Activated CD8-positive, alpha-beta memory T cell treated with anti-CD3 and anti-CD28 coated beads for 4 hours (primary cell): ENCODE measurements around the gene CLK1.
A peak's percentile ranks its signal among the peaks of the same experiment; 100 is the strongest.
"Not testable (repeated sequence)": the region's sequence is repeated elsewhere in the genome, so short reads cannot be mapped to it uniquely, and the experiment has no call there.

ENCODE experiments used
- DNase-seq, 2 donors: peaks; one replicate each; pipeline ENCODE4 v3.0.0-alpha.2; 2020; ENCODE audit warnings: low read depth in 2 of 2

The CLK1 gene

DNA sequence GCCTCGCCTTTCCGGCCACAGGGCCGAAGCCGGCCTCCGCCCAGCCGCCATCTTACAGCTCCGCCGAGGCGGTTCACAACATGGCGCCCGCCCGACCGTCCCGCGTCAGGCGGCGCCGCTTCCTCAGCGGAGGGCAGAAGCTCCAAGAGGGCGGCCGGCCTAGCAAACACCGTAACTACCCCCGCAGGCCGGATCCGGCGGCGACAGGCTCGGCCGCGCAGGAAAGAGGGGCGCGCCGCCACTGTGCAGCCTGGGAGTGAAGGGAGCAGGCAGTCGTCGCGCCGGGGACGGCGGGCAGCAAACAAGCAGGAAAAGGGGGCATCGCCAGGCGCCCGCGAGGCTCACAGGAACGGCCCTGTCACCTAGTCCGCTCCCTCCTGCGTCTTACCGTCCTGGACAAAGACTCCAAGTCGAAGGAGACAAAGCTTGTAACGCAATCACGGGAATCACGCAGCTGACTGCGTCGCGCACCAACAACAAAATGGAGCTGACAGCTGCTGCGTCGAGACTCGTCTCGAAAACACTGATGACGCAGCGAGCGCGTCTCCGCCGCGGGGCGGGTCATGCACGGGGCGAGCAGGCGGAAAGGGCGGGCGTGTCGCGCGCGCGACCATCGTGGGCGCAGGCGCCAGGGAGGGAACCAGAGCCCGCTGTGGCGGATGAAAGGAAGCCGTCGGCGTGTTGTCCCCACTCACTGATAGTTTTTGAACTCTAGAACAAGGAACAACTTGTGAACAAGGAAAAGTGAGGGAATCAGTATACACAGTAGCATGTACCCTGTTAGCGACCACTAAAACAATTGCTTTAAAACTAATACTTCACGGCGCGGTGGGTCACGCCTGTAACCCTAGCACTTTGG lies at the start of gene CLK1:
Gene CLK1, minus strand, starts transcription at position 483 of the 859 bp plus-strand sequence. CDS start 2,796 bp downstream, outside the sequence.
- peak; percentile 94 to 96 for DNase-seq

DNA sequence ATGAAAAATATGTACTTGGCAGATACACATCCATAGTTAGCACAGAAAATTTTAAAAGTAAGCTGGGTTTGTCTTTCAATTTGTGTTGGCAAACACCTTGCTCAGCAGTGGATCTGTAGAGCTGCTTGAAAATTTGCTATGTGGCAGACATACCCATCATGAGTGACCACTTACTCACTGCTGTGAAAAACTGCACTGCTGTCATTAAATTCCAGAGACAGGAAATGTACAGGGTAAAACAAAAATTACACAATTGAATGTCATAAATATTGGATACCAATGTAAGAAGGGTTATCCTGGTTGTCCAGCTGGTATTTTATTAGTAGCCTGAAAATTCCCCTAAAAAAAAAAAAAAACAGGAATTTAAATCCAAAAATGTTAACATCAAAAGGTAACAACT lies 49.2 kb upstream of the CLK1 start:
- no peak for DNase-seq

DNA sequence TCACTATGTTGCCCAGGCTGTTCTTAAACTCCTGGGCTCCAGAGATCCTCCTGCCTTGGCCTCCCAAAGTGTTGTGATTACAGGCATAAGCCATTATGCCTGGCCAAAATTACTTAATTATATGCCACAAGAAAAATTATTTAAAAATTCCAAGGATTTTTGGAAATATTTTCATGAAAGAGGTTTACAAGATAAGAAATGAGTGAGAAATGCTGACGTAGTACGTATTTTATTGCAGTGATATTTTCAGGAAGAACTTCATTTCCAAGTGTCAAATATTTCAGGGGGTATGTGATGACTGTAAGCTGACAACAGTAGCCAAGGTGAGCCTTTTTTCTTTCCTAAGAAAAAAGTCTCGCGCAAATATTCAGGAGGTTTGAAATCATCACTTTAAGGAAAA lies 45.5 kb upstream of the CLK1 start:
- no peak for DNase-seq

DNA sequence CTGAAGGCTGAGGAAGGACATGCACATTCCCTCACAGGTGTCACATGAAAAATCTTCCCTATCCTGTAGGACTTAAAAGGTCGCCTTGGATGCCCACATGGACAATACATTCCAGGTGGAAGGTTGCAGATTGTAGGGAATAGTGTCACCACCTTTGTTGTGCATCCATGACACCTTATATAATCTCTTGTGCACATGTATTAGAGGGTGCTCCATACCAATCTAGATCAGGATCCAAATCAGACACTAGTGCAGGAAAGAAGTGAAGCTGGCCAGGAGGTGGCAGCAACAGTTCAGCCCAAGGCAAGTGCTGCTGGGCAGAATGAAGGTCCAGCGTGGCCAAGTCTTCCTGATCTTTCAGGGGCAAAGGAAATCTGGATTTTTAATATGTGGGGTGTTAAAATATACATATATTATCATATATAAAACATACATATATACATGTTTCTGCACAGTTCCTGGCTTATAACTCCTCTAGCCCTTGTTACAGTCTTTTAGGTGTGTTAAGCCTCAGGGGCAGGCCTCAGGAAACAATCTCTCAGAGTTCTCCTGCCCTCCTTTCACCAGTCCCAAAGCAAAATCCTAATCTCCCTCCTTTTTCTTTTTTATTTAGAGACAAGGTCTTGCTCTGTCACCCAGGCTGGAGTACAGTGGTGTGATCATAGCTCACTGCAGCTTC lies 41.3 kb upstream of the CLK1 start:
- no peak for DNase-seq

DNA sequence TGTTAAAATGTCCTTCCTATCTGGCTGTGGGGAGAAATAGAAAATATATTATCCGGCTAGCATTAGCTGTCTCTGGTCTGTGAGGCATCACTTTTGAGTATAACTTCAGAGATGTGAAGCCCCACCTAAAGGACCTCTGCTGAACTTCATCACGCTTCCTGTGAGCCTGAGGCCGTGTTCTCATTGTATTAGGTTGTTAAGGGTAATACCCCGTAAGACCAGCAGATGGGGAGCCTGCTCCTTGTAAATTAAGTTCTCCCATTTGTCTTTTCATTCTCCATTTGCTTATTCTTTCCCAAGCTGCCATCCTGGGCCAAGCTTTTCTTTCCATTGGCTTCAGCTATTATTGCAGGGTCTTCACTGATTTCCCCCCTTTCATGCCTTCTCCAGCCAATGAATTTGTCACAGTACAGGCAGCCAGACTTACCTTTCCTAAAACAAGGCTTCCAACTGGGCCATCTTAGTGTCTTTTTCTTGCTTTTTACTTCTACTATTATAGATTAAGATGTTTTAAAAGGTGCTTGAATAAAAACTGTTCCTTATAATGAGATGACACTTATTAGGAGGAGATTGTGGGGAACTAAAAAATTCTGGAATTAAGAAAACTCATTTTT lies 37.1 kb upstream of the CLK1 start:
- DNase-seq = peak; percentile 59 to 60

DNA sequence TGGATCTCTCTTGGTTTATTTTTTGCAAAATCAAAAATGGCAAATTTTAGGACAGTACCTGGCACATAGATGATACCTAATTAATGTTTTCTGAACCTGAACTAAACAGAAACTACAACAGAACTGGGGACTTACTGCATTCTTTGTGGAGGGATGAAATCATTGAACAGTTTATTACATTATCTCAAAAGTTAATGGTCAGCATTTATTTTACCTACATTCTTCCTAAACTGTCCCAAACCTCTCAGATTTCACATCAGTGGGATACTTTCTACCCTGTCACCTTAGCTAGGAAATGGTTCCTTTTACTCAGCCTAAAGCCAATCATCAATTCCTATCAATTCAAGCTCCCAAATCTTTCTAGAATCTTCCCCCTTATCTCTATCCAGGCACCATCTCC lies 35.0 kb upstream of the CLK1 start:
- DNase-seq = no peak

DNA sequence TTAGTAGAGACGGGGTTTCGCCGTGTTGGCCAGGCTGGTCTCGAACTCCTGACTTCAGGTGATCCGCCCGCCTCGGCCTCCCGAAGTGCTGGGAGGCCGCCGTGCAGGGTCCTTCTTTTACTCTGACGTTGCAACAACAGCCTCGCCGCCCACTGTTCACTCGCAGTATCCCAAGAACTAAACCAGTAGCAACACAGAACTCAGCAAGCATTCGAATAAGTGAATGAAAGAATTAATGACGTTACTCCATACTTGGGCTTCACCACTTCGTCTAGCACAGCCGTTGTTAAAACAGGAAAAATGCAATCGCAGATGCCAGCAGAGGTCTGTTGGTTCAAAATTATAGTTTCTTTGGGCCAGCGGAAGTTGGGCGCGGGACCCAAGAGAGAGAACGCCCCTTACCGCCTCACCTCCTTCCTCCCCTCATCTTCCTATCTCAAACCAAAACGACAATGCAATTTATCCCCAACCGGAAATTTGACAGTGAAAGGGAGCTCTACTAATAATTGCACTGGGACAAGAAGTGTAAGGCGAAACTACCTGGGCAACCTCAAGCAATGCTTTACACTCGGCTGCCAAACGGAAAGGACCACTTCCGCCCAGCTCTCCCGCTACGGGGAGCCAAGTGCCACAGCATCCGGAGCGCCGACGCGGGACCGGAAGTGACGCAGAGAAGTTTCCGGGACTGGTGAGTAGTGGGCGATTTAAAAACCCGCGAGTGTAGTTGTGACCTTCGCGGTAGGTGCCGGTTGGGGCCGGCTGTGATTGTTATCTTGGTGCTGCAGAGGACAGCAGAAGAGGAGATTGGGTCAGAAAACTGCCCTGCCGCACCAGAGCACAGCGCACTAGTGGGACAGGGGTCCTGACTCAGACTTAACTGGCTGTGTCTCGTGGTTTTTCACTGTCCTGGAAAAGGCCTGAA lies 24.5 kb upstream of the CLK1 start, which contains the start of the genes NIF3L1 and PPIL3:
Gene NIF3L1, plus strand, starts transcription at position 668 of the 922 bp plus-strand sequence. CDS start 2,573 bp downstream, outside the sequence.
Gene PPIL3, minus strand, starts transcription at position 374 of the 922 bp plus-strand sequence. CDS start 1,462 bp downstream, outside the sequence.
- DNase-seq = peak; percentile 95

DNA sequence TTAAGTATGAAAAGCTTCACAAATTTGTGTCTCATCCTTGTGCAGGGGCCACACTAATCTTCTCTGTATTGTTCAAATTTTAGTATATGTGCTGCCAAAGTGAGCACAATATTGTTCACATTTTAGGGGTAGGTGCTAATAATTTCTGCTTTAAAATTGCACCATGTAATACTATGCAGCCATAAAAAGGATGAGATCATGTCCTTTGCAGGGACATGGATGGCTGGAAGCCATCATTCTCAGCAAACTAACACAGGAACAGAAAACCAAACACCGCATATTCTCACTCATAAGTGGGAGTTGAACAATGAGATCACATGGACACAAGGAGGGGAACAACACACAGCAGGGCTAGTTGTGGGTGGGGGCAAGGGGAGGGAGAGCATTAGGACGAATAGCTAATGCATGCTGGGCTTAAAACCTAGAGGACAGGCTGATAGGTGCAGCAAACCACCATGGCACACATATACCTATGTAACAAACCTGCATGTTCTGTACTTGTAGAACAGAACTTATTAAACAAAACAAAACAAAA lies 17.3 kb upstream of the CLK1 start:
- not testable (repeated sequence) for DNase-seq

DNA sequence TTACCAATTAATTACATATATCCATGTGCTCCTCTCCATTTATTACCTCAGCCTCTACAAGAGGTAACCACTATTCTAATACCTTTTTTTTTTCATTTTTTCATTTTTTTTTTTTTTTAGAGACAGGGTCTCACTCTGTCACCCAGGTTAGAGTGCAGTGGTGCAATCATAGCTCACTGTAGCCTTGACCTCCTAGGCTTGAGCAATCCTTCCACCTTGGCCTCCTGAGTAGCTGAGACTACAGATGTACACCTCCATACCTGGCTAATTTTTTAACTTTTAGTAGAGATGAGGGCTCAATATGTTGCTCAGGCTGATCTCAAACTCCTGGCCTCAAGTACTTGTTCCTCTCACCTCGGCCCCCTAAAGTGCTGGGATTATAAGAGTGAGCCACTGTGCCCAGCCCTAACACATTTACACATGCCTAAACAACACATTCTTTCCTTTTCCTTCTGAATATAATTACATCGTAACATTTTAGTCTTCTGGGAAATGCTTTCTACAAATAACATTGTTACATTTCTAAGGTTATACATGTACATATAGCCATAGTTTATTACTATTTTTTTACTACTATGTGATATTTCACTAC lies 13.9 kb upstream of the CLK1 start:
- DNase-seq = no peak

DNA sequence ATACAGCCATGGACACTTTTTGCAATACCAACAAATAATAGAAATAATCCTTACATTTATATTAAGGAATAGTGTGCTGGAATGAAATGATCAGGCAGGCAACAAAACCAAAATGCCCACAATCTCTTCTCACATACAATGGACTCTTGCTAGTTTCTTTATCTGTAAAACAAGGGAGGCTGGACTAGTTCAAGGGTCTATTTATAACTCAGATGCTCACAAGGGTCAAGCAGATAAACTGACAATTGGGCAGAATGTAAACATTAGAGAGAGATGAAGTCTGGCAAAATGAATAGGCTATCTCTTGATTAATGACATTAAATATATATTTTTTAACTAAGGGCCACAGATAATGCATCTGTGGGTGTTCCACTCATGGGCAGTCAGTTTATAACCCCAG lies 13.0 kb upstream of the CLK1 start:
- DNase-seq = no peak

DNA sequence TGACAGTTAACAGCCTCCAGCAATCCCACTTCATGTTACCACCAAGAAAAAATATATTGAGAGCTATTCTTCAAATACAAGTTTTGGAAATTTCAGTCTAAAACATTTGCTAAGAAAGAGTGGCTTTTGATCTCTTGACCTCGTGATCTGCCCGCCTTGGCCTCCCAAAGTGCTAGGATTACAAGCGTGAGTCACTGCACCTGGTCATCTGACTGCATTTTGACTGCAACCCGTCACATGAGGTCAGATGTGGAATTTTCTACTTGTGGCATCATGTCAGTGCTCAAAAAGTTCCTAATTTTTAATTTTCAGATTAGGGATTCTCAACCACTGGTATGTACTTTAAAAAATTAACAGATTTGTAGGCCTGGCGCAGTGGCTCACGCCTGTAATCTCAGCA lies 9.1 kb upstream of the CLK1 start:
- no peak for DNase-seq

DNA sequence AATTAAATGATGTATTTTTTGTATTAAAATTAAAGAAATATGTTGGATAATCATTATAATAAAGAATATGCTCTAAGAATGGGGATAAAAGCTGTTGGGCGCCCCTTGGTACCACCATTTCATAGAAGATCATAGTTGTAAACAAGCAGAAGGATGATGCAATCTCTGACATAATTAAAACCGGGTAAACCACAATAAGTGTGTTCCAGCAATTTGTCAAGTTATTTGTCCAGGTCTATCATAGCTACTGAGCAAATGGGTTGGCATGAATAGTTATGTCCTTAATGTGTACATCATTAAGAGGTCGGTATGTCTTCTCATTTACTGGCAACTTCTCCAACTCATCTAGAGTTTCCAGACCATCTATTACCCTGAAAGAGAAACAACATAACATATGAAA lies 6.7 kb upstream of the CLK1 start:
- DNase-seq = no peak

DNA sequence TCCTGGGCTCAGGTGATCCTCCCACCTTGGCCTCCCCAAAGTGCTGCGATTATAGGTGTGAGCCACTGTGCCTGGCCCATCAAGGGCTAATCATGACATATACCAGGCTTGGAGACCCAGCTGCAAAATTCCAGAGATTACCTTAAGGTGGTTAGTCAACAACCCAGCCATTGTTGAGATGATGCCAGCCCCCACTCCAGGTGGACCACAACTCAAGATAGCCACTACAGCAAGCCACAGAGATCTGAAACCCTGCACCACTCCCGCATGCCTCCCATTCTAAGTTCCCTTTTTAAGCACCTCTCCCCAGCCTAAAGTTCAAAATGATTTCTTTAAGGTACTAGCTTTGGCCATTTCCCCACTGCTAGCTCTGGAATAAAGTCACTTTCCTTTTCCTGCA lies 4.6 kb upstream of the CLK1 start:
- no peak for DNase-seq

DNA sequence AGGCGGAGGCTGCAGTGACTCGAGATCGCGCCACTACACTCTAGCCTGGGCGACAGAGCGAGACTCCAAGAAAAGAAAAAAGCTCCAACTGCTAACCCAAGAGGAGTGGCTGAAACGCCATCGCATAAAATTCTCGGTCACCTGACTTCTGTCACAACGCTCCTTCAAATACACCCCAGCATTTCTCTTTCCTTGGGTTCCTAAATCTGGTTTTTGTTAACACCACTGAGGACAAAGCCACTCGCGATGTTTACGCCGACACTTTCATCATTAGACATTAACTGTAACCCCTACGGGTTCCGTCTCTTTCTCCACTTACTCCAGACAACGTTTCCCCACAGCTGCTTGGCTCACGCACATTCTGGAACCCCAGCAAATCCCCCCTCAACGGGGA lies 679 bp downstream of the CLK1 start:
- DNase-seq = no peak

DNA sequence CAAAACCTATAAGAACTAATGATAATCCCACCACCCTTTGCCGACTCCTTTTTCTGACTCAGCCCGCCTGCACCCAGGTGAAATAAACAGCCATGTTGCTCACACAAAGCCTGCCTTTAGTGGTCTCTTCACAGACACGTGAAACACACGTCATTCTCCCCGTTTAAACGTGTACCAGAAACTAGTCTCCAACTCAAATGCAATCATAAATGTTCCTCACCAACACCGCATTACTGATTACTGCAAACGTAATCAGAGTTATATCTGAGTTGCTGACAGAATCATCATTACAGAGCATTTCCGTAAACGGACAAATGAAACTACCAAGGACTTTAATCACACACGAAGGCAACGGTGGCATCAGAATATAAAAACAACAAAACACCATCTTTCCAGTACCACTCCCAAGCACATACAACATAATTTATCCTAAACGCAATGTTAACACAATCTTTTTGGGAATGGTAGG lies 1.9 kb downstream of the CLK1 start:
- DNase-seq = peak; percentile 34 to 55

DNA sequence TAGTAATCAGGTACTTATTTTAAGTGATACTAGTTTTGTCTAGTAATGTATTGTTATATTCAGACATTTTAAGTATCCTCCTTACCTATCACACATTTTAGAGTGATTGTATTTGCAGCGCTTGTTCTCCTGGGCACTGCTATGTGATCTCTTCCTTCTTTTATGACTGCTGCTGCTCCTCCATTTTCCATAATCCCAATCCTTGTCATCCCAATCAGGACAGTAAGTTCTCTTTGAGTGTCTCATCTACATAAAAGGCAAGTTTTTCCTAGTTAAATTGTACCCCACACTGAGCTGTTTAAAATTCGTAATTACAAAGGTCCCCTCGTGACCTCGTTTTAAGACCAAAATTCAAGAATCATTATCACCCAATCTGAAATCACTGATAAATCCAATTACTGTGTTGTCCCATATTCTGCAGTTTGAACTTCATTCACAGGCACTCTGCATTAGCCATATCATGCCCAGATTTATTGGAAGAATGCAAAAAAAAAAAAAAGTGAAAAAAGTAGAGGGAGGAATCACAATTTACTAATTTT lies 2.8 kb downstream of the CLK1 start:
- DNase-seq = no peak

DNA sequence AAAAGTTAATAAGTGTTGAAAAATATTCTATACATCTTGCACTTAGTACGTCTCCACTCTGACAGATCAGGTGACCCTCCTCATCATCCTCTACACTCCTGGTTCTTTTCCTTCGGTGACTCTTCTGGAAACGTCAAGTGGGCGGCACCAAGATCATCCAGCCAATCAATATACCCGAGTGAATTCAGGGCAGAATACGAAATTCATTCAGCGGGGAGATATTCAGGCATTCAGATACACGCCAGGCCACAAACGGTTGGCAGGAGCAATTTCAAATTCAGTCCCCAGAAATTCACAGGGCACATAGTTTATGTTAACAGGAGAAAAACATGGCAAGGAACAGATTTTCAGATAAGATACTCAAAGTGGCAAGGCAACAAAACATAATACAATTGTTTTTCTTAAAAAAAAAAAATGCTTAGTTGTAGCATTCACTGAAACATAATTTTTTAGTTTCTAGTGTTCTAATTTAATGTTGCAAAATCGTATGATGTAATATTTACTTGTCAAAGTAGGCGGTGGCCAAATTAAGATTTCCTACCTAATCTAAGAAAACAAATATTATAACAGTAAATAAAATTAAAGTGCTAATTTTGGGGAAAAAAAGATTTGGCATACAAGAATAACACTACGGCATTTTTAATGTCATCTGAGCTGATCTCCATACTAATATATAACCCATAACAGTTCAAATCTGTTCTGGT lies 4.2 kb downstream of the CLK1 start:
- no peak for DNase-seq

DNA sequence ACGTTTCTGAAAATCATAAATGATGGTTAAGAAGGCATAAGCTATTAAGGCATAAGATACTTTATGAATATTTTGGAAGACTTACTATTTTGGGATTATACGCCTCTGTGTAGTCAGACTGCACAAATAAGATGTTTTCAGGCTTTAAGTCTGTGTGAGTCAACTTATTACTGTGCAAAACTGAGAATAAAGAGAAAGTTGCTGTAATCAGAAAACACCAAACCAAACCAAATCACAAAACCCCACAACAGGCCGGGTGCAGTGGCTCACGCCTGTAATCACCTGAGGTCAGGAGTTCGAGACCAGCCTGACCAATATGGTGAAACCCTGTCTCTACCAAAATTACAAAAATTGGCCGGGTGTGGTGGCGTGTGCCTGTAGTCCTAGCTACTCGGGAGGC lies 7.7 kb downstream of the CLK1 start:
- DNase-seq = no peak

DNA sequence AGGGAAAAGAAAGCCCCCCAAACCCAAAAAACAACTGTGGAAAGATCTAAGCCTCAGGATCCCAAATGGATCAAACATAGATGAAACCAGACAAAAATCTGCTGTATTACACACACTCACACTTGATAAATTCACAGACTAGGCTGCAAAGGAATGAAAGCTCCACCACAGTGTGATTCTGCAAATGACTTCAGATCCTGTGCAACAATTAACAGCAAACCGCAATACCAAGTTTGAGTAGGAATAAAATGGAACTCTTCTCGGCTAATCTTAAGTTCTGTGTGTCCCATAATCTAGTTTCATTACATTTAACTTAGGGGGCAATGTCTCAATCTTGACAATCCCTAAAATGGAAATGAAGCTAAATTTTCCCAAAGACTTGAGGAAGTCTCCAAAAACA lies 11.9 kb downstream of the CLK1 start:
- no peak for DNase-seq
